Smooth muscle cell (in vitro differentiated cells): Measurements from ENCODE around the gene SYT13. TPM values are rescaled to one million over a fixed set of nuclear protein-coding genes. Genes with fewer than 3 reads are reported as not detected.

Experiments
- DNase-seq: peaks from one replicate; lab custom pipeline; 2025; ENCODE audit not compliant: unreplicated experiment; lab: John Stamatoyannopoulos, UW
- H2AFZ ChIP-seq: fragments of 200-600 bp; sonication (generic); 2 replicates; pipeline ENCODE4 v1.6.0; 2016; ENCODE audit warnings: antibody characterized with exemption, low read depth, mild to moderate bottlenecking
- H3F3A ChIP-seq: fragments of 200-600 bp; sonication (generic); 2 replicates; pipeline ENCODE4 v1.6.0; 2017; ENCODE audit warnings: antibody characterized with exemption, low read depth
- H3K27ac ChIP-seq: fragments of 200-600 bp; sonication (generic); 2 replicates; pipeline ENCODE4 v1.5.1; 2016; ENCODE audit warnings: low read depth, mild to moderate bottlenecking
- H3K27me3 ChIP-seq: fragments of 200-600 bp; sonication (generic); 2 replicates; pipeline ENCODE4 v1.6.1; 2016; ENCODE audit warnings: low read depth, mild to moderate bottlenecking
- H3K36me3 ChIP-seq: fragments of 200-600 bp; sonication (generic); 2 replicates; pipeline ENCODE4 v1.5.1; 2016; ENCODE audit warnings: low read depth
- H3K4me1 ChIP-seq: fragments of 200-600 bp; sonication (generic); 2 replicates; pipeline ENCODE4 v1.5.1; 2016; ENCODE audit warnings: low read depth
- H3K4me2 ChIP-seq: fragments of 200-600 bp; sonication (generic); 2 replicates; pipeline ENCODE4 v1.6.0; 2016; ENCODE audit warnings: mild to moderate bottlenecking
- H3K4me3 ChIP-seq: fragments of 200-600 bp; sonication (generic); 2 replicates; pipeline ENCODE4 v1.5.1; 2016; ENCODE audit warnings: mild to moderate bottlenecking
- H3K79me2 ChIP-seq: fragments of 200-600 bp; sonication (generic); 2 replicates; pipeline ENCODE4 v1.6.0; 2016; ENCODE audit warnings: low read depth, mild to moderate bottlenecking
- H3K9ac ChIP-seq: fragments of 200-600 bp; sonication (generic); 2 replicates; pipeline ENCODE4 v1.6.0; 2016; ENCODE audit warnings: low read depth
- H3K9me3 ChIP-seq: fragments of 200-600 bp; sonication (generic); replicated peaks from 2 replicates; pipeline ENCODE4 v1.5.1; 2016; ENCODE audit warnings: low read depth
- H4K20me1 ChIP-seq: fragments of 200-600 bp; sonication (generic); 2 replicates; pipeline ENCODE4 v1.6.0; 2016; ENCODE audit warnings: low read depth
- WGBS: methylation state at CpG from one replicate; pipeline ENCODE4 v1.1.7; 2016; ENCODE audit warnings: low lambda C conversion rate; 5-methylcytosine and 5-hydroxymethylcytosine counted together
- polyA plus RNA-seq: library from polyadenylated mRNA; unstranded; fragments of >200 nt; fragmentation: Nextera tagmentation; extraction: Ambion mirVana; gene quantifications from 2 replicates; pipeline ENCODE4 v1.2.1, GENCODE V29; 2016
- total RNA-seq: library from RNA; depleted of rRNA; stranded (reverse); fragments of >200 nt; gene quantifications from 2 replicates; pipeline ENCODE4 v1.2.3, GENCODE V29; 2014
- TF ChIP-seq, protein P1 (sequence below): fragments of 200-600 bp; sonication (generic); IDR thresholded peaks from 2 replicates; pipeline ENCODE4 v1.5.1; 2017; ENCODE audit warnings: borderline replicate concordance, mild to moderate bottlenecking, antibody characterized with exemption; ENCODE audit not compliant: insufficient read depth, poor library complexity, severe bottlenecking

SYT13 gene
- total and polyA plus RNA-seq, 2 experiments from 2014 or later = 0.47 to 1.3 TPM

- no peaks in the 10 kb centered on the region for H3K79me2 ChIP-seq
- DNase-seq = no peak
- no peaks in the 10 kb centered on the region for H3K36me3 ChIP-seq
- no peak overlapping the region for H3K27ac ChIP-seq
- no peak overlapping the region for H3K4me3 ChIP-seq
- H3K4me1 ChIP-seq = no peaks in the 10 kb centered on the region
- WGBS = 97% methylated on average over 19 of the region's 19 CpGs
- TF ChIP-seq, protein P1, sequence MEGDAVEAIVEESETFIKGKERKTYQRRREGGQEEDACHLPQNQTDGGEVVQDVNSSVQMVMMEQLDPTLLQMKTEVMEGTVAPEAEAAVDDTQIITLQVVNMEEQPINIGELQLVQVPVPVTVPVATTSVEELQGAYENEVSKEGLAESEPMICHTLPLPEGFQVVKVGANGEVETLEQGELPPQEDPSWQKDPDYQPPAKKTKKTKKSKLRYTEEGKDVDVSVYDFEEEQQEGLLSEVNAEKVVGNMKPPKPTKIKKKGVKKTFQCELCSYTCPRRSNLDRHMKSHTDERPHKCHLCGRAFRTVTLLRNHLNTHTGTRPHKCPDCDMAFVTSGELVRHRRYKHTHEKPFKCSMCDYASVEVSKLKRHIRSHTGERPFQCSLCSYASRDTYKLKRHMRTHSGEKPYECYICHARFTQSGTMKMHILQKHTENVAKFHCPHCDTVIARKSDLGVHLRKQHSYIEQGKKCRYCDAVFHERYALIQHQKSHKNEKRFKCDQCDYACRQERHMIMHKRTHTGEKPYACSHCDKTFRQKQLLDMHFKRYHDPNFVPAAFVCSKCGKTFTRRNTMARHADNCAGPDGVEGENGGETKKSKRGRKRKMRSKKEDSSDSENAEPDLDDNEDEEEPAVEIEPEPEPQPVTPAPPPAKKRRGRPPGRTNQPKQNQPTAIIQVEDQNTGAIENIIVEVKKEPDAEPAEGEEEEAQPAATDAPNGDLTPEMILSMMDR = no peak
- H3K9me3 ChIP-seq = no peaks in the 10 kb centered on the region
- H3K27me3 ChIP-seq = no peaks in the 10 kb centered on the region
- no peaks in the 10 kb centered on the region for H4K20me1 ChIP-seq
- H3K4me2 ChIP-seq = no peak overlapping the region
- H2AFZ ChIP-seq = no peak overlapping the region
- no peak overlapping the region for H3K9ac ChIP-seq
- no peaks in the 10 kb centered on the region for H3F3A ChIP-seq
These were observed 58.3 kb downstream of the SYT13 start for GRCh38 chr11:45227836-45228235.

DNA sequence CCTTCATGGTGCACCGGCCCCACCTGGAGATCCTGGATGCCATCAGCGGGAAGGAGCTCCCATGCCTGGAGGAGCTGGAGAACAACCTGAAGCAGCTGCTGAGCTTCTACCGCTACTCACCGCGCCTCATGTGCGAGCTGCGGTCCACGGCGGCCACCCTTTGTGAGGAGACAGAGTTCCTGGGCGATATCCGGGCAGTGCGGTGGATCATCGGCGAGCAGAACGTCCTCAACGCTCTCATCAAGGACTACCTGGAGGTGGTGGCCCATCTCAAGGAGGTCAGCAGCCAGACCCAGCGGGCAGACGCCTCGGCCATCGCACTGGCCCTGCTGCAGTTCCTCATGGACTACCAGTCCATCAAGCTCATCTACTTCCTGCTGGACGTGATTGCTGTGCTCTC is 59.2 kb downstream of the SYT13 start:
- H3K79me2 ChIP-seq = no peaks in the 10 kb centered on the region
- TF ChIP-seq, protein P1 = no peak
- H3K36me3 ChIP-seq = no peaks in the 10 kb centered on the region
- no peak for DNase-seq
- no peaks in the 10 kb centered on the region for H3F3A ChIP-seq
- no peak overlapping the region for H3K4me2 ChIP-seq
- no peak overlapping the region for H3K27ac ChIP-seq
- no peaks in the 10 kb centered on the region for H3K4me1 ChIP-seq
- H2AFZ ChIP-seq = no peak overlapping the region
- WGBS = 98% methylated on average over 21 of the region's 21 CpGs
- H3K27me3 ChIP-seq = no peaks in the 10 kb centered on the region
- H3K4me3 ChIP-seq = no peak overlapping the region
- no peaks in the 10 kb centered on the region for H4K20me1 ChIP-seq
- H3K9me3 ChIP-seq = no peaks in the 10 kb centered on the region
- H3K9ac ChIP-seq = no peak overlapping the region

GRCh38 chr11:45225961-45226871 is 59.9 kb downstream of the SYT13 start:
- Histone ChIP-seq H3F3A (no peaks in the 10 kb centered on the region), H3K27me3 (no peaks in the 10 kb centered on the region), H3K27ac (no peak overlapping the region), H3K79me2 (no peaks in the 10 kb centered on the region), H3K4me1 (no peaks in the 10 kb centered on the region), H3K9ac (no peak overlapping the region), H3K36me3 (no peaks in the 10 kb centered on the region), H3K9me3 (no peaks in the 10 kb centered on the region), H2AFZ (no peak overlapping the region), H3K4me2 (no peak overlapping the region), H4K20me1 (no peaks in the 10 kb centered on the region), H3K4me3 (no peak overlapping the region)
- WGBS = 98% methylated on average over 39 of the region's 39 CpGs
- no peak for DNase-seq
- TF ChIP-seq, protein P1 = no peak
